ENCODE measurements around the gene CEP170.

Gene CEP170

GRCh38 chr1:243254927-243255790 lies at the start of gene CEP170:
TSS of gene CEP170 (minus strand) at chr1:243255281. CDS start at chr1:243225280, 30,001 bp downstream.
- DNase-seq, result peak; percentile 93

DNA sequence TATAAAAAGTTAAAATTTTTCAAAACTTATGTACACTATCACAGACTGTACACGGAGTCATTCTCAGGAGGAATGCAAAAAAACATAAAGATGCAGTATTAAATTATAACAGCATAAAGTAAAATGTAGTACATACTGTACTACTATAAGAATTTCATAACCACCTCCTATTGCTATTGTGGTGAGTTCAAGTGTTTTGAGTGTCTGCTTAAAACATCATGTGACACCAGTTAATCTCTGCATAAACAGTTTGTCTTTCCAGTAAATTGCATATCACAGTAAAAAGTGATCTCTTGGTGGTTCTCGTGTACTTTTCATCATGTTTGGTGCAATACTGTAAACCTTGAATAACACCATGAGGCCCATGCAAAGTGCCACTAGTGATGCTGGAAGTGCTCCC lies 46.0 kb upstream of the CEP170 start:
- DNase-seq, result no peak

DNA sequence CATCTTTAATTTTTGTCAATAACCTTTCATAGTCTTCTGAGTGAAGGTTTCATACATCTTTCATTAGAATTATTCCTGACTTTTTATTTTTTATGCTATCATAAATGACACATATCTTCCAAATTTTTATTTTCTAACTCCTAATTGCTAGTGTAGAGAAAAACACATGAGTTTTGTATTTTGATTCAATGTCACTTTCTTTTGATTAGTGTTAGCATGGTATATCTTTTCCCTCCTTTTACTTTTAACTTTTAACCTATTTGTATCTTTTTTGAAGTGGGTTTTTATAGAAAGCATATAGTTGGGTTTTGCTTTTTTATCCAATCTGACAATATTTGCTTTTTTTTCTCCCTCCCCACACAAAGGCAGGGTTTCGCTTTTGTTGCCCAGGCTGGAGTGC lies 44.0 kb upstream of the CEP170 start:
- DNase-seq, result no peak

GRCh38 chr1:243294723-243295121 lies 39.6 kb upstream of the CEP170 start:
- no peak for DNase-seq

DNA sequence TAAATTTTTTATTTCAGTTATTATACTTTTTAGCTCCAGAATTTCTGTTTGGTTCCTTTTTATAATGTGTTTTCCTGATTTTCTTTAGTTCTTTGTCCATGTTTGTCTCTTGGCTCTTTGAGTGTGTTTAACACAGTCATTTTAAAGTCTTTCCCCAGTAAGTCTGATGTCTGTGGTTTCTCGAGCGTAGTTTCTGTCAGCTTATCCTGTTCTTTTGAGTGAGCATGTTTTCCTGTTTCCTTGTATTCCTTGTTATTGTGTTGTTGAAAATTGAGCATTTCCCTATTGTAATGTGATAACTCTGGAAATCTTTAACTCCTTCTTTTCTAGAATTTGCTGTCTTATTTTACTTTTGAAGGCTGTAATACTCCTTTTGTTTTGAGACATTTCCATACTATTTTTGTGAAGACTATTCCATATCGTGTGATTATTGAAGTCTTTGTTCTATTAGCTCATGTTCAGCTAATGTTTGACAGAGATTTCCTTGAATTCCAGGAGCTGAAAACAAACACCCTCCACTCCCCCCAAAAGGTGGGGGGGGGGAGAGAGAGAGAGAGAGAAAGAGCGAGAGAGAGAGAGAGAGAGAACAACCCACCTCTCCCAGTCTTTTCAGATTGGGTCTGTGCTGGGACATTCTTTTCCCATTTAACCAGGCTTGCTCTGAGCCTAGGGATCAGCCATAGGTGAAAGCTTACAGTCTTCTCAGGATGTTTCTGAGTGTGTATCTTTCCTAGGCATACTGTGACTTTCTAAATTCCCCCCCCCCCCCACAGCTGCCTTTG lies 39.1 kb upstream of the CEP170 start:
- DNase-seq, result no peak

GRCh38 chr1:243292117-243292516 lies 37.0 kb upstream of the CEP170 start:
- DNase-seq, result no peak

GRCh38 chr1:243291292-243291691 lies 36.2 kb upstream of the CEP170 start:
- DNase-seq, result no peak

DNA sequence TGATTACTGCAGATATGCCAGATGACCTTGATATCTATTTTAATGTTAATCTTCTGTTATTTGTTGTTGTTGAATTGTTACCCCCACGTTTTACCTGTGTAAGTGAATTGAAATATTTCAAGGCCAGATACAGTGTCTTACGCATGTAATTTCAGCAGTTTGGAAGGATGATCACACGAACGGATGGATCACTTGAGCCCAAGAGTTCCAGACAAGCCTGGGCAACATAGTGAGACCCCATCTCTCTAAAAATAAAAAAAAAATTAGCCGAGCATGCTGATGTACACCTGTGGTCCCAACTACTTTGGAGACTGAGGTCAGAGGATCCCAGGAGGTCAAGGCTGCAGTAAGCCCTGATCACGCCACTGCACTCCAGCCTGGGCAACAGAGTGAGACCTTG lies 33.0 kb upstream of the CEP170 start:
- DNase-seq, result no peak

DNA sequence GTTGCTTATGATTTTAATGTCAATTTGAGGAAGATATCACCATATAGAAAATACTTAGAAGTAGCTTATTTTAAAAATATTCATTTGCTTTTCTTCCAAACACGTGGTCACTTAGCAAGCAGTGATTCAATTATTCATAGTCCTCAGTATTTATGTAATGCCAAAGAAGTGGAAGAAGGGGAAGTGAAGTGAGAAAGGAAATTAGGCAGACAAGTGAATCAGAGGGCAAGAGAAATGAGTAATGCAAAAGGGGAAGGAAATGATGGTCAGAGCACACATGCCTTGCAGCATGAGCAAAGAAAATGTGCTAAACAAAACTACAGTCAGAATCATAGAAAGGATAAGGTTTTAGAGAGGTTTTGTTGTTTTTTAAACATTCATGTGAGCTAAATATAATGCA lies 32.6 kb upstream of the CEP170 start:
- DNase-seq, result peak; percentile 41

DNA sequence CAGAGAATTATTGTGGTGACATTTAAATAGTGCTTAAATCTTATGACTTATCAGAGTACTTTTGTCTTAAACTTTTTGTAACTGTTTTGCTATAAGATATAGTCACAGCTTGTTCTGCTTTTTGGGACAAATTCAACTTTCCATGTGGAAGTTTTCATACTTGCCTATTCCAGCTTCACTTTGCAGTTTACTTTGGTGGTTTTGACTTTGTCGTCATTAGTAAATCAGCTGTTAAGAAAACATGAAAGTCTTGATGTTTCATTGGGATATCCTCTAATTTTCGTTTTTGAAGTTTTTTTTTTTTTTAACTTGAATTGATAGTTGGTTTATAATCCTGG lies 32.0 kb upstream of the CEP170 start:
- no peak for DNase-seq

GRCh38 chr1:243286409-243287122 lies 31.5 kb upstream of the CEP170 start:
- peak; percentile 25 for DNase-seq

- DNase-seq, result no peak
Measured at GRCh38 chr1:243281672-243282071, 26.6 kb upstream of the CEP170 start.

GRCh38 chr1:243280571-243281129 lies 25.6 kb upstream of the CEP170 start:
- no peak for DNase-seq

GRCh38 chr1:243275316-243275715 lies 20.2 kb upstream of the CEP170 start:
- DNase-seq, result no peak

DNA sequence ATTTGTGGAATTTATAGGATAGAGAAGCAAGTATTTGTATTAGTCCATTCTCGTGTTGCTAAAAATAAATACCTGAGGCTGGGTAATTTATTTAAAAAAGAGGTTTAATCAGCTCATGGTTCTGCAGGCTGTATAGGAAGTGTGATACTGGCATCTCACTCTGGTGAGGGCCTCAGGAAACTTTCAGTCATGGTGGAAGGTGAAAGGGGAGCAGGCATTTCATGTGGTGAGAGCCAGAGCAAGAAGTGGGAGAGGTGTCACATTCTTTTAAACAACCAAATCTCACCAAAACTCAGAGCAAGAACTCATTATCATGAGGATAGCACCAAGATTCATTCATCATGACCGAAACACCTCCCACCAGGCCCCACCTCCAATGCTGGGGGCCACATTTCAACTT lies 18.9 kb upstream of the CEP170 start:
- no peak for DNase-seq

DNA sequence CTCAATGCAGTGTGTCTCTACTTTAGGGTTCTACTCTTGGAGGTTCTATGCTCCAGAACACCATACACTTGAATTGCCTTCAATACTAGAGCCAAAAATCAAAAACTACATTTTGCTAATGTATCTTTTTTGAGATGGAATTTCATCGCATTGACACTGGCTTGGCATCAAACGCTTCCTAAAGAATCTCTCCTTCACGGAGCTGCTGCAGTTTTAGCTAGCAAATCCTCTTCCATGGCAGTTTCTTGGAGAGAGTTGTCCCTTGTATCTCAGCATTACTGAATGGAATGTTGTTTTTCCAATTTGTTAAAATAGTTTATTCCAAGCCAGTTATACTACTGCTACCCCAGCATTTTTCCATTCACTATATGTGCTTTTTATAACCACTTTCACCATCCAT lies 18.4 kb upstream of the CEP170 start:
- no peak for DNase-seq

- DNase-seq, result no peak
Measured at GRCh38 chr1:243272401-243272800, 17.3 kb upstream of the CEP170 start.

GRCh38 chr1:243271996-243272395 lies 16.9 kb upstream of the CEP170 start:
- DNase-seq, result no peak

GRCh38 chr1:243270097-243270864 lies 15.2 kb upstream of the CEP170 start:
- no peak for DNase-seq

GRCh38 chr1:243269461-243269801 lies 14.3 kb upstream of the CEP170 start:
- DNase-seq, result no peak

- DNase-seq, result no peak
Measured at GRCh38 chr1:243268751-243269460, 13.8 kb upstream of the CEP170 start.
